Measurements from ENCODE around the gene NSD2.

The NSD2 gene

GRCh38 chr4:2006367-2006766, 135.2 kb downstream of the NSD2 start:
- no peak for DNase-seq (ENCODE audit: extremely low spot score)
- TF ChIP-seq CTBP1 (IDR thresholded peaks at IDR 0.05; ENCODE audit: borderline replicate concordance) (no peak), LEF1 (IDR thresholded peaks at IDR 0.05; ENCODE audit: borderline replicate concordance) (no peak), NFRKB (IDR thresholded peaks at IDR 0.05) (no peak), ZNF384 (IDR thresholded peaks at IDR 0.05) (no peak), FOXK2 (IDR thresholded peaks at IDR 0.05) (no peak), FOXA1 (IDR thresholded peaks at IDR 0.05) (no peak), L3MBTL2 (conservative IDR thresholded peaks at IDR 0.05) (no peak), BHLHE40 (IDR thresholded peaks at IDR 0.05; ENCODE audit: borderline replicate concordance) (no peak), PKNOX1 (IDR thresholded peaks at IDR 0.05) (no peak), HDGF (IDR thresholded peaks at IDR 0.05; ENCODE audit: borderline replicate concordance) (no peak), SP1 (IDR thresholded peaks at IDR 0.05) (no peak), SUZ12 (IDR thresholded peaks at IDR 0.05) (no peak), ELF4 (IDR thresholded peaks at IDR 0.05) (no peak), ARNT (IDR thresholded peaks at IDR 0.05) (no peak), TARDBP (IDR thresholded peaks at IDR 0.05) (no peak), FOXM1 (IDR thresholded peaks at IDR 0.05; ENCODE audit: borderline replicate concordance) (no peak)
- CTCF ChIA-PET, result interaction anchor here (0.5 to 0.6 kb wide), 2 partner anchors 12 to 32 kb away, joined by 4 read pairs; no protein-coding TSS in a partner anchor
- POLR2A ChIA-PET, result interaction anchor here (1.0 to 1.3 kb wide), 2 partner anchors 11 to 19 kb away, joined by 3 read pairs; no protein-coding TSS in a partner anchor

GRCh38 chr4:2006956-2007653, 135.9 kb downstream of the NSD2 start:
- ChIA-PET CTCF (interaction anchor here (0.6 kb wide), 1 partner anchor 33 kb away, joined by 4 read pairs; no protein-coding TSS in a partner anchor), POLR2A (interaction anchor here (0.7 to 1.0 kb wide), 2 partner anchors 11 to 150 kb away, joined by 3 read pairs; no protein-coding TSS in a partner anchor)
- no peak for TF ChIP-seq ARNT (IDR thresholded peaks at IDR 0.05)
- TF ChIP-seq SUZ12 (IDR thresholded peaks at IDR 0.05), result no peak
- no peak for TF ChIP-seq FOXA1 (IDR thresholded peaks at IDR 0.05)
- TF ChIP-seq ELF4 (IDR thresholded peaks at IDR 0.05), result no peak
- TF ChIP-seq HDGF (IDR thresholded peaks at IDR 0.05; ENCODE audit: borderline replicate concordance), result no peak
- TF ChIP-seq SP1 (IDR thresholded peaks at IDR 0.05), result no peak
- TF ChIP-seq FOXK2 (IDR thresholded peaks at IDR 0.05), result no peak
- TF ChIP-seq TARDBP (IDR thresholded peaks at IDR 0.05), result no peak
- TF ChIP-seq ZNF384 (IDR thresholded peaks at IDR 0.05), result no peak
- no peak for TF ChIP-seq NFRKB (IDR thresholded peaks at IDR 0.05)
- no peak for TF ChIP-seq BHLHE40 (IDR thresholded peaks at IDR 0.05; ENCODE audit: borderline replicate concordance)
- no peak for TF ChIP-seq FOXM1 (IDR thresholded peaks at IDR 0.05; ENCODE audit: borderline replicate concordance)
- no peak for DNase-seq (ENCODE audit: extremely low spot score)

GRCh38 chr4:2007804-2008670, 136.8 kb downstream of the NSD2 start:
- TF ChIP-seq BHLHE40 (IDR thresholded peaks at IDR 0.05; ENCODE audit: borderline replicate concordance) (no peak), NFRKB (IDR thresholded peaks at IDR 0.05) (no peak), ELF4 (IDR thresholded peaks at IDR 0.05) (no peak), LEF1 (IDR thresholded peaks at IDR 0.05; ENCODE audit: borderline replicate concordance) (no peak), ARNT (IDR thresholded peaks at IDR 0.05) (no peak), CTBP1 (IDR thresholded peaks at IDR 0.05; ENCODE audit: borderline replicate concordance) (no peak), PKNOX1 (IDR thresholded peaks at IDR 0.05) (no peak), FOXA1 (IDR thresholded peaks at IDR 0.05) (no peak)
- CTCF ChIA-PET, result no interaction called here
- no peak for DNase-seq (ENCODE audit: extremely low spot score)
- POLR2A ChIA-PET, result interaction anchor here (0.6 to 2.1 kb wide), 6 partner anchors 8 to 149 kb away, joined by 3 to 10 read pairs (median 3); a partner anchor contains a TSS

- TF ChIP-seq NFRKB (IDR thresholded peaks at IDR 0.05) (no peak), TARDBP (IDR thresholded peaks at IDR 0.05) (no peak), HDGF (IDR thresholded peaks at IDR 0.05; ENCODE audit: borderline replicate concordance) (no peak), FOXA1 (IDR thresholded peaks at IDR 0.05) (no peak), SP1 (IDR thresholded peaks at IDR 0.05) (no peak), SUZ12 (IDR thresholded peaks at IDR 0.05) (no peak), LEF1 (IDR thresholded peaks at IDR 0.05; ENCODE audit: borderline replicate concordance) (no peak), CTBP1 (IDR thresholded peaks at IDR 0.05; ENCODE audit: borderline replicate concordance) (no peak), ARNT (IDR thresholded peaks at IDR 0.05) (no peak), ZNF384 (IDR thresholded peaks at IDR 0.05) (no peak), BHLHE40 (IDR thresholded peaks at IDR 0.05; ENCODE audit: borderline replicate concordance) (no peak), FOXK2 (IDR thresholded peaks at IDR 0.05) (no peak), ELF4 (IDR thresholded peaks at IDR 0.05) (no peak), L3MBTL2 (conservative IDR thresholded peaks at IDR 0.05) (no peak)
- DNase-seq (ENCODE audit: extremely low spot score), result no peak
- POLR2A ChIA-PET, result interaction anchor here (0.6 to 2.1 kb wide), 5 partner anchors 8 to 52 kb away, joined by 3 to 10 read pairs (median 3); a partner anchor contains a TSS
- CTCF ChIA-PET, result no interaction called here
Measured at GRCh38 chr4:2008671-2008920, 137.4 kb downstream of the NSD2 start.

GRCh38 chr4:2008921-2009650, 137.9 kb downstream of the NSD2 start, which contains the start of gene NELFA:
Gene NELFA, minus strand, starts transcription at chr4:2008974. Its CDS starts 15 bp downstream, at chr4:2008959.
- CTCF ChIA-PET, result interaction anchor here (0.8 to 1.3 kb wide), 3 partner anchors 25 to 168 kb away, joined by 3 read pairs; no protein-coding TSS in a partner anchor
- DNase-seq (ENCODE audit: extremely low spot score), result peak; percentile 95
- POLR2A ChIA-PET, result interaction anchor here (0.6 to 2.1 kb wide), 20 partner anchors 9 to 288 kb away, joined by 3 to 10 read pairs (median 4); partner anchors contain the start of genes HAUS3, POLN, TACC3 and TMEM129
- peak; percentile 44 for TF ChIP-seq L3MBTL2 (conservative IDR thresholded peaks at IDR 0.05)
- no peak for TF ChIP-seq TARDBP (IDR thresholded peaks at IDR 0.05)
